Liver (tissue), 9 donors: ENCODE data around the gene ICAM3. TPM values are rescaled to one million over a fixed set of nuclear protein-coding genes. Genes with fewer than 3 reads are reported as not detected.

Experiments used
- DNase-seq: peaks from one replicate; pipeline ENCODE4 v3.0.0-alpha.2; 2017; ENCODE audit warnings: low spot score
- H3K27ac ChIP-seq, 2 donors: one replicate each; pipeline ENCODE4 v1.7.0; 2013; ENCODE audit warnings: inconsistent platforms in 2 of 2, low read length in 2 of 2, control low read depth in 1 of 2, low read depth in 1 of 2, mild to moderate bottlenecking in 1 of 2
- H3K27me3 ChIP-seq, 4 donors: one replicate each; pipeline versions ENCODE4 v1.6.1 to v1.7.0; 2013; ENCODE audit warnings: low read length in 3 of 4, inconsistent platforms in 1 of 4, mild to moderate bottlenecking in 1 of 4, moderate library complexity in 1 of 4; ENCODE audit not compliant: control insufficient read depth in 4 of 4, insufficient read depth in 4 of 4
- H3K36me3 ChIP-seq, 4 donors: one replicate each; pipeline versions ENCODE4 v1.6.1 to v1.7.0; 2013; ENCODE audit warnings: low read length in 3 of 4, mild to moderate bottlenecking in 3 of 4, low read depth in 1 of 4, moderate library complexity in 1 of 4; ENCODE audit not compliant: control insufficient read depth in 4 of 4, insufficient read depth in 3 of 4
- H3K4me1 ChIP-seq, 4 donors: one replicate each; pipeline versions ENCODE4 v1.6.1 to v1.7.0; 2013; ENCODE audit warnings: low read length in 3 of 4, mild to moderate bottlenecking in 3 of 4, moderate library complexity in 1 of 4; ENCODE audit not compliant: control insufficient read depth in 4 of 4, insufficient read depth in 4 of 4
- H3K4me3 ChIP-seq, 3 donors: one replicate each; pipeline versions ENCODE4 v1.6.1 to v1.7.0; 2013; ENCODE audit warnings: low read length in 3 of 3, control low read depth in 1 of 3, low read depth in 1 of 3, mild to moderate bottlenecking in 1 of 3
- H3K9ac ChIP-seq, 2 donors: one replicate each; pipeline ENCODE4 v1.7.0; 2013; ENCODE audit warnings: low read length in 2 of 2, mild to moderate bottlenecking in 2 of 2, moderate library complexity in 2 of 2, control low read depth in 1 of 2, low read depth in 1 of 2
- H3K9me3 ChIP-seq, 4 donors: one replicate each; pipeline versions ENCODE4 v1.6.1 to v1.7.0; 2013; ENCODE audit warnings: low read length in 3 of 4; ENCODE audit not compliant: control insufficient read depth in 4 of 4
- ATF3 ChIP-seq: IDR thresholded peaks from 2 replicates; pipeline ENCODE4 v1.6.1; 2016; ENCODE audit warnings: antibody characterized with exemption
- CTCF ChIP-seq: fragments of 150-350 bp; IDR thresholded peaks from 2 replicates; pipeline ENCODE4 v1.5.1; 2017; ENCODE audit warnings: improper control_type of control experiment, low read depth, low read length; ENCODE audit not compliant: missing input control
- EGR1 ChIP-seq, 2 donors: IDR thresholded peaks; 2 replicates each; pipeline ENCODE4 v1.6.1; 2016 to 2018; ENCODE audit warnings: antibody characterized with exemption in 2 of 2, low read depth in 2 of 2
- FOXA1 ChIP-seq: IDR thresholded peaks from 2 replicates; pipeline ENCODE4 v1.6.1; 2016; ENCODE audit warnings: antibody characterized with exemption
- FOXA2 ChIP-seq: IDR thresholded peaks from 2 replicates; pipeline ENCODE4 v1.6.1; 2016; ENCODE audit warnings: antibody characterized with exemption
- GABPA ChIP-seq, 2 donors: IDR thresholded peaks in 1 of 2; conservative IDR thresholded peaks in 1 of 2; 2 replicates each; pipeline ENCODE4 v1.6.1; 2016; ENCODE audit warnings: antibody characterized with exemption in 2 of 2, mild to moderate bottlenecking in 1 of 2, moderate library complexity in 1 of 2
- HNF4A ChIP-seq, 2 donors: conservative IDR thresholded peaks; 2 replicates each; pipeline ENCODE4 v1.6.1; 2016; ENCODE audit warnings: antibody characterized with exemption in 2 of 2, mild to moderate bottlenecking in 2 of 2
- HNF4G ChIP-seq: IDR thresholded peaks from 2 replicates; pipeline ENCODE4 v1.6.1; 2016; ENCODE audit warnings: antibody characterized with exemption
- MAX ChIP-seq: IDR thresholded peaks from 2 replicates; pipeline ENCODE4 v1.6.1; 2016; ENCODE audit warnings: antibody characterized with exemption
- NR2F2 ChIP-seq: IDR thresholded peaks from 2 replicates; pipeline ENCODE4 v1.6.1; 2016; ENCODE audit warnings: antibody characterized with exemption
- RAD21 ChIP-seq, 2 donors: IDR thresholded peaks; 2 replicates each; pipeline ENCODE4 v1.6.1; 2016; ENCODE audit warnings: antibody characterized with exemption in 2 of 2, mild to moderate bottlenecking in 2 of 2
- REST ChIP-seq: IDR thresholded peaks from 2 replicates; pipeline ENCODE4 v1.6.1; 2016; ENCODE audit warnings: antibody characterized with exemption, mild to moderate bottlenecking
- RXRA ChIP-seq, 2 donors: IDR thresholded peaks; 2 replicates each; pipeline ENCODE4 v1.6.1; 2017 to 2018; ENCODE audit warnings: antibody characterized with exemption in 2 of 2, mild to moderate bottlenecking in 1 of 2
- SP1 ChIP-seq: IDR thresholded peaks from 2 replicates; pipeline ENCODE4 v1.6.1; 2018; ENCODE audit warnings: antibody characterized with exemption, mild to moderate bottlenecking
- YY1 ChIP-seq: IDR thresholded peaks from 2 replicates; pipeline ENCODE4 v1.6.1; 2016; ENCODE audit warnings: antibody characterized with exemption, mild to moderate bottlenecking
- ZBTB33 ChIP-seq: IDR thresholded peaks from 2 replicates; pipeline ENCODE4 v1.6.1; 2016; ENCODE audit warnings: antibody characterized with exemption
- WGBS: extraction: QIAGEN DNeasy Blood & Tissue Kit; methylation state at CpG from one replicate; pipeline ENCODE4 v1.1.7; 2013; 5-methylcytosine and 5-hydroxymethylcytosine counted together
- polyA plus RNA-seq, 2 donors: library from polyadenylated mRNA; stranded (reverse) in 1 of 2; unstranded in 1 of 2; fragments of 200-250 nt in 1 of 2; fragments of >200 nt in 1 of 2; fragmentation: Nextera tagmentation in 1 of 2; extraction: Ambion mirVana in 1 of 2; gene quantifications; one replicate each; pipeline versions ENCODE4 v1.2.1 to v1.2.3, GENCODE V29; 2013 to 2015
- total RNA-seq, 2 donors: library from RNA; depleted of rRNA; stranded (reverse); fragments of >200 nt; gene quantifications; one replicate each; pipeline ENCODE4 v1.2.3, GENCODE V29; 2014
- donor health status: healthy.
- donor health status: healthy.
- donor health status: healthy.
- donor health status: healthy.
- donor health status: healthy.

Gene ICAM3
- total and polyA plus RNA-seq, 4 donors, result 15.9 to 62.8 (median 21.0) TPM

DNA sequence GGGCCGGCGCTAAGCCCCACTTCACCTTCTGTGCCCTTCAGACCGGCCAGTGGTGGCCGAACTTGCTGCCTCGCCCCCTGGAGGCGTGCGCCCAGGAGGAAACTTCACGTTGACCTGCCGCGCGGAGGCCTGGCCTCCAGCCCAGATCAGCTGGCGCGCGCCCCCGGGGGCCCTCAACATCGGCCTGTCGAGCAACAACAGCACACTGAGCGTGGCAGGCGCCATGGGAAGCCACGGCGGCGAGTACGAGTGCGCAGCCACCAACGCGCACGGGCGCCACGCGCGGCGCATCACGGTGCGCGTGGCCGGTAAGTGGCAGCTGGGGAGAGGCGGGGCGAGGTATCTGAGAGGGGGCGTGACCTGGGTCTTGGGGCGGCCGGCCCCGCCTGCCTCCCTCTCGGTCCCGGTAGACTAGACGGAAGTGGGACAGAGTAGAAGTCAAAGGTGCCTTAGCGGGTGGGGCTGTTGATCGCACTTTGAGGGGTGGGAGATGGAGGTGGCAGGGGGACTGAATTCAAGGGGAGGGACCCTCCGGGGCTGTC is 44.0 kb downstream of the ICAM3 start:
- no peak for DNase-seq
- peaks cover 2 to 13% (median 7%) of the 10 kb centered on the region in 4 donors for H3K27me3 ChIP-seq
- H3K9me3 ChIP-seq, result no peaks in the 10 kb centered on the region
- no peak overlapping the region for H3K27ac ChIP-seq
- TF ChIP-seq CTCF (no peak), GABPA (IDR thresholded peaks at IDR 0.05 in 1 of 2, conservative IDR thresholded peaks at IDR 0.05 in 1 of 2) (no peak), YY1 (no peak), HNF4A (conservative IDR thresholded peaks at IDR 0.05) (no peak), ATF3 (no peak), NR2F2 (no peak), SP1 (no peak), MAX (no peak), ZBTB33 (no peak), FOXA1 (no peak), EGR1 (IDR thresholded peaks at IDR 0.05; ENCODE audit: low read depth in 2 of 2) (no peak), RAD21 (IDR thresholded peaks at IDR 0.05) (no peak), REST (no peak)
- no peak overlapping the region for H3K9ac ChIP-seq
- H3K36me3 ChIP-seq, result no peaks in the 10 kb centered on the region
- 2% methylated on average over 48 of the region's 48 CpGs for WGBS
- H3K4me3 ChIP-seq, result peak overlapping the region in 1 of 3 donors; percentile 26
- H3K4me1 ChIP-seq, result peaks cover 18 to 30% (median 23%) of the 10 kb centered on the region in 4 donors

DNA sequence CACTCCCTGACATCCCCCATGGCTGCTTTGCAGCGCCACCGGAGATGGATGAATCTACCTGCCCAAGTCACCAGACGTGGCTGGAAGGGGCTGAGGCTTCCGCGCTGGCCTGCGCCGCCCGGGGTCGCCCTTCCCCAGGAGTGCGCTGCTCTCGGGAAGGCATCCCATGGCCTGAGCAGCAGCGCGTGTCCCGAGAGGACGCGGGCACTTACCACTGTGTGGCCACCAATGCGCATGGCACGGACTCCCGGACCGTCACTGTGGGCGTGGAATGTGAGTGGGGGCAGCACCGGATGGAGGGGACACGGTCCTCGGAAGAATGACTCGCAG is 45.1 kb downstream of the ICAM3 start:
- Histone ChIP-seq H3K4me3 (no peak overlapping the region), H3K27me3 (peaks cover 2 to 15% (median 7%) of the 10 kb centered on the region in 4 donors), H3K9me3 (no peaks in the 10 kb centered on the region), H3K27ac (no peak overlapping the region), H3K4me1 (peaks cover 18 to 35% (median 30%) of the 10 kb centered on the region in 4 donors), H3K9ac (no peak overlapping the region), H3K36me3 (no peaks in the 10 kb centered on the region)
- DNase-seq, result no peak
- TF ChIP-seq FOXA1 (no peak), FOXA2 (no peak), HNF4G (no peak), RXRA (IDR thresholded peaks at IDR 0.05) (no peak)
- WGBS, result 9% methylated on average over 25 of the region's 25 CpGs
